ENCODE results near the gene HOXB4.

The HOXB4 gene

GRCh38 chr17:48605409-48605919 is 27.3 kb upstream of the HOXB4 start:
- DNase-seq (ENCODE audit: extremely low read depth, low read depth) = no peak
- TF ChIP-seq CTCF (IDR thresholded peaks at IDR 0.05; ENCODE audit: low read depth, low read length, missing control alignments) = no peak
- H3K4me3 ChIP-seq (replicated peaks; ENCODE audit: low read depth, low read length) = no peak overlapping the region

DNA sequence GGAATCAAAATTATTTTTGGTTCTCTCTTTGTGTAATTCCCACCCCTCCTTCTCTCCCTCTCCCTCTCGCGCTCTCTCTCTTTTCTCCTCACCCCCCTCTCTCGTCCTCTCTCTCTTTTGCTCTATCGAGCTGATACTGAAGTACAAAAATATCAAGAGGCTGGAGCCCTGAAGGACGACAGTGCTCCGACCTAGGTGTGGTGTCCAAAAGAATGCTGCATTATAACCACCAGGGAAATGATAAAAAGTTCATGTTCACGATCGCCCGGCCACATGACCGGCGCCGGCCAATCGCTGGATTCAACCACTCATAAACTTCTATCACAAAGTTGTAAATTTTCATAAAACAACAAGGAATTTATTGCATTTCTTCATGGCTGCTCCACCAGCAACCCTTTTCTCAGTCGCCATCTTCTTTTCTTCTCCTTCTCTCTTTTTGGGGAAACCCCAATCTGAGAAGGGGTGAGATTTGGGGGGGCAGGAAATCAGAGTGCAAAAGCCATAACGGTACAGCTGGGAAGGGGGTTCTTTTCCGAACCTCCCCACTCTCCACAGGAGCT is 26.7 kb upstream of the HOXB4 start, which contains the start of gene HOXB6:
TSS of gene HOXB6 (minus strand) at position 217 of the 560 bp plus-strand sequence. CDS start 6,836 bp downstream, outside the sequence.
- no peak for DNase-seq (ENCODE audit: extremely low read depth, low read depth)
- H3K4me3 ChIP-seq (replicated peaks; ENCODE audit: low read depth, low read length) = no peak within 1 kb of the TSS
- no peak for TF ChIP-seq CTCF (IDR thresholded peaks at IDR 0.05; ENCODE audit: low read depth, low read length, missing control alignments)

DNA sequence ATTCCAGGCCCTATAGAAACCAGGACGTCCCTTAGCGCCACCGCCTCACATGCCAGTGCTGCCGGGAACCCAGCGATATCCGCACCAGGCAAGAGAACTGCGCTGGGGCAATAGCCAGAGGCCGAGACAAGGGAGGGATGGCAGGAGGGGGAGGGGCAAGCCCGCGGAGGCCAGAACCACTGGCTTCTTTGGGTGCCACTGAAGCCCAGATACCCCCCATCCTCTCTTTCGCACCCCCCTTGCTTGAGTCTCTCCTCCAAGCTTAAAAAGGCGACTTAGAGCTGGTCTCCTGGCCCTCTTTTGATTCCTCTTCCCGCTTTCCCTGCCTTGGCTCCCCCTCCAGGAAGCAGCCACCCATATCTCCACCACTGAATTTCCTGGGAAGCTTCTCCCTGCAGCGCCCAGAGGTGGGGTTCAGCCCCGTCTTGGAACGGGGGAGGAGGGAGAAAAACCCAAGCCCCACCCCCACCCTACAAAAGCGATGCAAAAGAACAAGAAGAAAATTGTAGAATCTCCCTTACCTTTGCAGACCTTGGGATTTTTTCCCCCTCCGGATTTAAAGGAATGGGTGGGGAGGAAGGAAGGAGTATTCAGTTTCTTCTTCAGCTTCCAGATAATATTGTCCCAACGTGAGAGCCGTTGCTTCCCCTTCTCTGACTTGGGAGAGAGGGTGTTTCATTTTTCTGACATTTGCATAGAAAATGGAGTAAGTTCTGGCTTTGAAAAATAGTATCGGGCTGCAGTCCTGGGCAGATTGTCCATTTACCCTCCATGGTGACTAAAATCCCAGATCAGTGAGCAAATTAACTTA is 26.0 kb upstream of the HOXB4 start:
- no peak for TF ChIP-seq CTCF (IDR thresholded peaks at IDR 0.05; ENCODE audit: low read depth, low read length, missing control alignments)
- DNase-seq (ENCODE audit: extremely low read depth, low read depth) = no peak
- H3K4me3 ChIP-seq (replicated peaks; ENCODE audit: low read depth, low read length) = no peak overlapping the region

DNA sequence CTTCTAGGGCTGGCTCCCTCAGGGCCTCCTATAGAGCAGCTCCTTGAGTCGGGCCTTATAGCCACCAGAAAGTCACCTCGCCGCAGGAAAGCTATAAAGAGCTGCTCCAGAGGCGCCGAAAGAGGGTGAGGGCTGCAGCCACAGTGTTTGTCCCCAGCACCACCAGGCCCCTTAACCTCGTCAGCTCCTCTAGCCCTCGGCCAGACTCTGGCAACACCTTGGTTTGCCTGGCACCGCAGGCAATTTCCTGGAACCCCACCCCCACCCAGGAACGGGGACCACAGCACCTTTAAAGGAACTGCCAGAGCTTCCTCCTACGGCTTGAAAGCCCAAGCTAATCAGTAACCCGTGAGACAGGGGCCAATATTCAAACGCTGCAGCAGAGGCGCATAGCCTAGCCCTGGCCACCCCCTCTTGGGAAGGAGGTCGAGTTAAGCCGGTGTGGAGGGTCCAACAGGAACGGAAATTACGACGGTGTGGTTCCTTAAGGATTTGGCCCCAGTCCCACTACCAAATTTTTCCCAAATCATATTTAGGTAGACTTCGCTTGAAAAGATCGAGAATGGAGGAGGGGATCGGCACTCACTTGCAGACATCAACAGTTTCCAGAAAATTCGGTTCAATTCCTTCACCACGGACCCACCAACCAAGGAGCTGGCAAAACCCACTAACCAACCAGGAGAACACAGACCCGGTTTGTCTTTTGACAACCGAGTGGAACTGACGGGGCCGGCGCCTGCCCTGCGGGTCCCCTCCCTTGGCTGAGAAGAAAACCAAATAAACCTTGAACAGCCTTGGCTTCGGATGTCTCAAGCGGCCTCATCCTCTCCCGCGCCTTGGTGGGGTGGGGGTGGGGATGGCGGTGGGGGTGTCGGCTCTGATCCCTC is 23.6 kb upstream of the HOXB4 start:
- no peak for TF ChIP-seq CTCF (IDR thresholded peaks at IDR 0.05; ENCODE audit: low read depth, low read length, missing control alignments)
- H3K4me3 ChIP-seq (replicated peaks; ENCODE audit: low read depth, low read length) = no peak overlapping the region
- DNase-seq (ENCODE audit: extremely low read depth, low read depth) = no peak

GRCh38 chr17:48601207-48601538 is 23.0 kb upstream of the HOXB4 start:
- H3K4me3 ChIP-seq (replicated peaks; ENCODE audit: low read depth, low read length) = no peak overlapping the region
- no peak for TF ChIP-seq CTCF (IDR thresholded peaks at IDR 0.05; ENCODE audit: low read depth, low read length, missing control alignments)

GRCh38 chr17:48600244-48601098 is 22.3 kb upstream of the HOXB4 start:
- TF ChIP-seq CTCF (IDR thresholded peaks at IDR 0.05; ENCODE audit: low read depth, low read length, missing control alignments) = no peak
- no peak overlapping the region for H3K4me3 ChIP-seq (replicated peaks; ENCODE audit: low read depth, low read length)

More at GRCh38 chr17:48601207-48601538, 23.0 kb upstream of the HOXB4 start:
- no peak for DNase-seq (ENCODE audit: extremely low read depth, low read depth)

More at GRCh38 chr17:48600244-48601098, 22.3 kb upstream of the HOXB4 start:
- no peak for DNase-seq (ENCODE audit: extremely low read depth, low read depth)
